Panc1 (cell line): Measurements from ENCODE around the gene NTM. TPM values are rescaled to one million over a fixed set of nuclear protein-coding genes. Genes with fewer than 3 reads are reported as not detected.
A peak's percentile ranks its signal among the peaks of the same experiment; 100 is the strongest.

ENCODE experiments used
- ATAC-seq: fragments of 200-7000 bp; cut with Tn5 transposase; 2 replicates; pipeline ENCODE4 v1.9.1; 2020; ENCODE audit warnings: mild to moderate bottlenecking, moderate library complexity
- BruUV-seq: library from RNA; stranded (reverse); fragments of 400-500 nt; replicated peaks from 2 replicates; lab custom pipeline; 2021; lab: Mats Ljungman, UMichigan
- CTCF ChIA-PET: fragments of 300-600 bp; sonication (Branson Sonifier 250); formaldehyde crosslinking; loops from one replicate; lab custom pipeline; 2022; ENCODE audit warnings: antibody characterized with exemption; lab: Charles Lee
- POLR2A ChIA-PET: fragments of 300-600 bp; sonication (Branson Sonifier 250); formaldehyde crosslinking; loops from one replicate; lab custom pipeline; 2022; ENCODE audit warnings: antibody characterized with exemption; lab: Charles Lee
- DNase-seq: peaks from one replicate; pipeline ENCODE4 v3.0.0-alpha.2; 2010; ENCODE audit warnings: low read depth, low spot score
- H3K27ac ChIP-seq: 2 replicates; pipeline ENCODE4 v1.5.1; 2011; ENCODE audit warnings: mild to moderate bottlenecking, low read length, inconsistent platforms
- H3K27me3 ChIP-seq: fragments of 200-500 bp; sonication (Bioruptor generic); 2 replicates; pipeline ENCODE4 v1.6.0; 2014; ENCODE audit warnings: low read length, inconsistent platforms; ENCODE audit not compliant: control insufficient read depth, insufficient read depth
- H3K36me3 ChIP-seq: fragments of 200-500 bp; sonication (Bioruptor generic); 2 replicates; pipeline ENCODE4 v1.5.1; 2014; ENCODE audit warnings: inconsistent platforms, mild to moderate bottlenecking, low read length, moderate library complexity; ENCODE audit not compliant: control insufficient read depth, insufficient read depth
- H3K4me1 ChIP-seq: 2 replicates; pipeline ENCODE4 v1.5.1; 2011; ENCODE audit warnings: inconsistent platforms, mild to moderate bottlenecking, low read length, moderate library complexity; ENCODE audit not compliant: control insufficient read depth, insufficient read depth
- H3K4me3 ChIP-seq, 2 experiments: 2 replicates each; pipeline ENCODE4 v1.5.1; 2011 to 2012; ENCODE audit warnings: low read depth in 2 of 2, low read length in 2 of 2, mild to moderate bottlenecking in 2 of 2, inconsistent platforms in 1 of 2, moderate library complexity in 1 of 2
- H3K9me3 ChIP-seq: fragments of 200-500 bp; sonication (Bioruptor generic); 2 replicates; pipeline ENCODE4 v1.5.1; 2014; ENCODE audit warnings: low read depth, mild to moderate bottlenecking, inconsistent platforms, low read length, moderate library complexity; ENCODE audit not compliant: control insufficient read depth, insufficient read depth
- CTCF ChIP-seq: fragments of 450-650 bp; IDR thresholded peaks from 2 replicates; pipeline ENCODE4 v1.5.1; 2017; ENCODE audit warnings: mild to moderate bottlenecking
- POLR2AphosphoS5 ChIP-seq: IDR thresholded peaks from 2 replicates; pipeline ENCODE4 v1.6.1; 2012; ENCODE audit warnings: mild to moderate bottlenecking, low read depth, low read length, moderate library complexity
- REST ChIP-seq, 2 experiments: IDR thresholded peaks; 2 replicates each; pipeline ENCODE4 v1.6.1; 2011 to 2012; ENCODE audit warnings: low read depth in 2 of 2, control low read depth in 1 of 2, low read length in 1 of 2, mild to moderate bottlenecking in 1 of 2, moderate library complexity in 1 of 2; ENCODE audit not compliant: insufficient read depth in 1 of 2
- SIN3A ChIP-seq: IDR thresholded peaks from 2 replicates; pipeline ENCODE4 v1.6.1; 2012; ENCODE audit warnings: low read depth, mild to moderate bottlenecking, low read length, moderate library complexity, borderline replicate concordance; ENCODE audit not compliant: insufficient read depth
- TCF7L2 ChIP-seq: IDR thresholded peaks from 2 replicates; pipeline ENCODE4 v1.6.1; 2011; ENCODE audit warnings: mild to moderate bottlenecking, low read depth, low read length, inconsistent platforms
- in situ Hi-C: cut with HindIII; loops from 2 replicates; pipeline ENCODE4 v1.10.0; 2016; ENCODE audit warnings: low sequenced_read_pairs, low pct_unique_long_range_greater_than_20kb
- intact Hi-C: fragments of 100-400 bp; cut with micrococcal nuclease; formaldehyde crosslinking; loops from one replicate; pipeline ENCODE4 v1.10.0; 2022; ENCODE audit not compliant: unreplicated experiment
- total RNA-seq: library from RNA; stranded (reverse); gene quantifications from one replicate; pipeline ENCODE4 v1.2.1, GENCODE V29; 2021; ENCODE audit not compliant: unreplicated experiment

The NTM gene
- total RNA-seq, 1 experiment from 2014 or later = 0.10 TPM

GRCh38 chr11:131694526-131695424 lies 324.4 kb downstream of the NTM start:
- CTCF ChIA-PET = interaction anchor here (0.6 to 1.3 kb wide), 7 partner anchors 10 to 1370 kb away, joined by 3 to 5 read pairs (median 3); no protein-coding TSS in a partner anchor
- BruUV-seq = no TSS peak
- POLR2A ChIA-PET = interaction anchor here (0.6 kb wide), 1 partner anchor 367 kb away, joined by 5 read pairs; no protein-coding TSS in a partner anchor

DNA sequence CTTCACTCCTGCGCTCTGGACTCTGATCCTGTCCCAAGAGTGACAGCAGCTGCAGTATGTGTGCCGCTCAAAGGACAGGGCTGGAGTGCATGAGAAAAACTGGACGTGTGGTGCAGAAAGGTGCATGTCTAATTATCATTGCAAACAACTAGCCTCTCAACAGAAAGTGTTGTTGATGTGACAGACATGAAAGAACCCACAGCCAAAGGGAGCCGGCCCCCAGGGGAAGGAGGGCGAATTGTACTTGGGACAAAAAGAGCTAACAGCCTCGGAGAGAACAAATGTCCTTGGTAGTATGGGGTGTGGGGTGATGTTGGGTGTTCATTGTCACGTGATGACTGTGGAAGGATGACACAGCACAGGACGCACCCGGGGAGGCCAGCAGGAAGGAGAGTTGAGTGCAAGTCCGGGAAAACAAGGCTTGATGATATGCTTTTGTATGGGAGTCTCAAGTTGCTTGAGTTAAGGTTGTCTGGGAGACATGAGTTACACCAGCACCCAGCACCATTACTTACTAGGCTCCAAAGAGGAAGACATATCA lies 325.5 kb downstream of the NTM start:
- no TSS peak for BruUV-seq
- intact Hi-C loops = loop anchor here (10.0 kb wide), 1 partner anchor 329 kb away; no protein-coding TSS in a partner anchor
- H3K36me3 ChIP-seq = no peaks in the 10 kb centered on the region
- ATAC-seq (no peak), DNase-seq (no peak)
- no peaks in the 10 kb centered on the region for H3K9me3 ChIP-seq
- H3K27ac ChIP-seq = no peak overlapping the region
- ChIA-PET POLR2A (no interaction called here), CTCF (no interaction called here)
- no peak overlapping the region for H3K4me3 ChIP-seq
- in situ Hi-C loops = no loop called here
- no peaks in the 10 kb centered on the region for H3K4me1 ChIP-seq
- H3K27me3 ChIP-seq = peaks cover 7% of the 10 kb centered on the region; the same call in 1 of the 2 replicates
- no peak for TF ChIP-seq REST (IDR thresholded peaks at IDR 0.05; ENCODE audit: insufficient read depth in 1 of 2, low read depth in 2 of 2, low read length in 1 of 2)

More at GRCh38 chr11:131694526-131695424, 324.4 kb downstream of the NTM start:
- Histone ChIP-seq H3K36me3 (no peaks in the 10 kb centered on the region), H3K4me1 (no peaks in the 10 kb centered on the region), H3K27me3 (peaks cover 7% of the 10 kb centered on the region; the same call in 1 of the 2 replicates), H3K4me3 (no peak overlapping the region), H3K9me3 (no peaks in the 10 kb centered on the region), H3K27ac (no peak overlapping the region)
- intact Hi-C loops = loop anchor here (5.0 to 10.0 kb wide), 2 partner anchors 330 to 1368 kb away; no protein-coding TSS in a partner anchor
- DNase-seq (peak; percentile 22), ATAC-seq (peak; percentile 90)
- peak; percentile 97 for TF ChIP-seq CTCF
- no peak for TF ChIP-seq POLR2AphosphoS5
- in situ Hi-C loops = no loop called here

GRCh38 chr11:131696690-131697089 lies 326.3 kb downstream of the NTM start:
- ChIA-PET CTCF (no interaction called here), POLR2A (no interaction called here)
- H3K27ac ChIP-seq = no peak overlapping the region
- intact Hi-C loops (loop anchor here (10.0 kb wide), 1 partner anchor 328 kb away; no protein-coding TSS in a partner anchor), in situ Hi-C loops (no loop called here)
- H3K27me3 ChIP-seq = peaks cover 7% of the 10 kb centered on the region; the same call in 1 of the 2 replicates
- TF ChIP-seq SIN3A (no peak), POLR2AphosphoS5 (no peak), CTCF (no peak), TCF7L2 (no peak), REST (IDR thresholded peaks at IDR 0.05; ENCODE audit: insufficient read depth in 1 of 2, low read depth in 2 of 2, low read length in 1 of 2) (no peak)
- no TSS peak for BruUV-seq
- ATAC-seq (no peak), DNase-seq (no peak)
- H3K4me3 ChIP-seq = no peak overlapping the region
- H3K4me1 ChIP-seq = no peaks in the 10 kb centered on the region
- H3K9me3 ChIP-seq = no peaks in the 10 kb centered on the region
- no peaks in the 10 kb centered on the region for H3K36me3 ChIP-seq
